ENCODE measurements around the gene TMEM121.

TMEM121 gene

GRCh38 chr14:105530285-105531087, 4.1 kb downstream of the TMEM121 start:
- no peak for DNase-seq (ENCODE audit: low read depth)
- TF ChIP-seq CTCF (IDR thresholded peaks at IDR 0.05; ENCODE audit: insufficient read depth, low read depth, low read length, missing control alignments), result no peak
- H3K4me3 ChIP-seq (ENCODE audit: low read length), result no peak overlapping the region

- no peak overlapping the region for H3K4me3 ChIP-seq (ENCODE audit: low read length)
- DNase-seq (ENCODE audit: low read depth), result no peak
- TF ChIP-seq CTCF (IDR thresholded peaks at IDR 0.05; ENCODE audit: insufficient read depth, low read depth, low read length, missing control alignments), result no peak
Measured at GRCh38 chr14:105531088-105531893, 4.9 kb downstream of the TMEM121 start.

- no peak for DNase-seq (ENCODE audit: low read depth)
- TF ChIP-seq CTCF (IDR thresholded peaks at IDR 0.05; ENCODE audit: insufficient read depth, low read depth, low read length, missing control alignments), result no peak
- no peak overlapping the region for H3K4me3 ChIP-seq (ENCODE audit: low read length)
Measured at GRCh38 chr14:105531894-105532623, 5.7 kb downstream of the TMEM121 start.

GRCh38 chr14:105532735-105533141, 6.4 kb downstream of the TMEM121 start:
- no peak overlapping the region for H3K4me3 ChIP-seq (ENCODE audit: low read length)
- DNase-seq (ENCODE audit: low read depth), result no peak
- TF ChIP-seq CTCF (IDR thresholded peaks at IDR 0.05; ENCODE audit: insufficient read depth, low read depth, low read length, missing control alignments), result peak; percentile 8

- H3K4me3 ChIP-seq (ENCODE audit: low read length), result no peak overlapping the region
- no peak for TF ChIP-seq CTCF (IDR thresholded peaks at IDR 0.05; ENCODE audit: insufficient read depth, low read depth, low read length, missing control alignments)
Measured at GRCh38 chr14:105533391-105533790, 7.0 kb downstream of the TMEM121 start.

GRCh38 chr14:105533811-105534498, 7.6 kb downstream of the TMEM121 start:
- no peak for TF ChIP-seq CTCF (IDR thresholded peaks at IDR 0.05; ENCODE audit: insufficient read depth, low read depth, low read length, missing control alignments)
- no peak overlapping the region for H3K4me3 ChIP-seq (ENCODE audit: low read length)
- no peak for DNase-seq (ENCODE audit: low read depth)

More at GRCh38 chr14:105533391-105533790, 7.0 kb downstream of the TMEM121 start:
- DNase-seq (ENCODE audit: low read depth), result no peak
